Measurements from ENCODE around the gene ARVCF.

Gene ARVCF

DNA sequence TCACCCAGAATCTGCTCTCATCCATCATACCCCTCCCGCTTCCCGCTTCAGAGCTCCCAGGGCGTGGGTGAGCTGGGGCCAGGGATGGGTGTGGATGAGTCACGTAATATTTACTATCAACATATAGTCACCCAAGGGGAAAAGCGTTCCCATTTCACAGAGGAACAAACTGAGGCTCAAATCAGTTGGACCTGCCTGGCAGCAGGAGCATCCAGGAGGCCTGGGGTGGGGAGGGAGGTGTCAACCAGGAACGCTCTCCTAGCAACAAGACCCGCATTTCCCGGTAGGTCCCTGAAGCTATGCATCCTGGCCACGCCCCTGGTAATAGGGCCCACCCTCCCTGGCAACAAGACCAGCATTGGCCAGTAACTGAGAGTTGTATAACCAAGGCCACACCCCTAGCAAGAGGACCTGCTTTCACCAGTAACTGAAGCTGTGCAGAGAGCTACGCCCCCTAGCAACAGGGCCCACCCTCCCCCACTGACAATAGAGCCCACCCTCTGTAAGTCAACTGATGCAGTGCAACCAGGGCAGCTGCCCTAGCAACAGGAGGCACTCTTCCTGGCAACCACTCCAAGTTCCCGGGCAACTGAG, 42.3 kb downstream of the ARVCF start:
- no peak for TF ChIP-seq PAX5 (IDR thresholded peaks at IDR 0.05; ENCODE audit: insufficient read depth, low read length, severe bottlenecking)
- no peak for TF ChIP-seq POLR2AphosphoS5 (IDR thresholded peaks at IDR 0.05; ENCODE audit: low read depth, low read length)
- TF ChIP-seq TAF1 (IDR thresholded peaks at IDR 0.05; ENCODE audit: low read depth, low read length), result no peak
- no peak for TF ChIP-seq SPI1 (IDR thresholded peaks at IDR 0.05; ENCODE audit: low read depth, low read length)
- DNase-seq (ENCODE audit: insufficient read length, low spot score) (peak; percentile 91), FAIRE-seq (peak; percentile 90)

DNA sequence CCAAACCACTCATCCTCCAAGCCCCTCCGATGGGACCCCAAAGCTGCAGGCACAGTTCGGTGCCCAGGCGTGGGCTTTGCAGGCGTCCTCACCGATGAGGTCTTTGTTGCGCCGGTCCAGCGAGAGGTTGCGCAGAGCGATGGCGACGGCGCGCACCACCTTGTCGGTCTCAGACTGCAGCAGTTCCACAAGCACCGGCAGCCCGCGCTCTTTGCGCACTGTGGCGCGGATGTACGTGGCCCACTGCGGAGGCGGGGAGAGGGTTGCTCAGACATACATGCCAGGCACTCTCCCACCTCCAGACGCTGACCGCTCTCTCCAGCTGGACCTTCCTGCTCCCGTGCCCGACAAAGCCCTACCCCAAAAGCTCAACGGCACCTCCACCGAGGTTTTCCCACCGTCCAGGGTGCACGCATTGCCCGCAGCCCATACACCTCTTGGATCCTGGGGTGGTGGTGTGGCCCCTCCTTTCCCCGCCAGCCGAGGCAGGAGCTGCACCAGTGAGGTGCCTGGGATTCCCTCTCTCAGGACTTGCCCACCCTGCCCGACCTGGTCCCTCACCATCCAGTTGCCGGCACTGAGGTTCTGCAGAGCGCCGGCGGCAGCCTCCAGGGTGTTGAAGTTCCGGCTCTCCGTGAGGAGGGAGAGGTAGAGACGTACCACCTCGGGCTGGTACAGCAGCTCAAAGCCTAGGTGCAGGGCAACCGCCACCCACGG, 42.9 kb downstream of the ARVCF start:
- FAIRE-seq (no peak), DNase-seq (ENCODE audit: insufficient read length, low spot score) (no peak)
- TF ChIP-seq POLR2AphosphoS5 (IDR thresholded peaks at IDR 0.05; ENCODE audit: low read depth, low read length), result no peak
- no peak for TF ChIP-seq TAF1 (IDR thresholded peaks at IDR 0.05; ENCODE audit: low read depth, low read length)
- TF ChIP-seq PAX5 (IDR thresholded peaks at IDR 0.05; ENCODE audit: insufficient read depth, low read length, severe bottlenecking), result no peak
- no peak for TF ChIP-seq POU2F2 (IDR thresholded peaks at IDR 0.05; ENCODE audit: low read depth, low read length)
- TF ChIP-seq POLR2A (IDR thresholded peaks at IDR 0.05; ENCODE audit: low read depth, low read length), result no peak
- TF ChIP-seq SPI1 (IDR thresholded peaks at IDR 0.05; ENCODE audit: low read depth, low read length), result no peak

DNA sequence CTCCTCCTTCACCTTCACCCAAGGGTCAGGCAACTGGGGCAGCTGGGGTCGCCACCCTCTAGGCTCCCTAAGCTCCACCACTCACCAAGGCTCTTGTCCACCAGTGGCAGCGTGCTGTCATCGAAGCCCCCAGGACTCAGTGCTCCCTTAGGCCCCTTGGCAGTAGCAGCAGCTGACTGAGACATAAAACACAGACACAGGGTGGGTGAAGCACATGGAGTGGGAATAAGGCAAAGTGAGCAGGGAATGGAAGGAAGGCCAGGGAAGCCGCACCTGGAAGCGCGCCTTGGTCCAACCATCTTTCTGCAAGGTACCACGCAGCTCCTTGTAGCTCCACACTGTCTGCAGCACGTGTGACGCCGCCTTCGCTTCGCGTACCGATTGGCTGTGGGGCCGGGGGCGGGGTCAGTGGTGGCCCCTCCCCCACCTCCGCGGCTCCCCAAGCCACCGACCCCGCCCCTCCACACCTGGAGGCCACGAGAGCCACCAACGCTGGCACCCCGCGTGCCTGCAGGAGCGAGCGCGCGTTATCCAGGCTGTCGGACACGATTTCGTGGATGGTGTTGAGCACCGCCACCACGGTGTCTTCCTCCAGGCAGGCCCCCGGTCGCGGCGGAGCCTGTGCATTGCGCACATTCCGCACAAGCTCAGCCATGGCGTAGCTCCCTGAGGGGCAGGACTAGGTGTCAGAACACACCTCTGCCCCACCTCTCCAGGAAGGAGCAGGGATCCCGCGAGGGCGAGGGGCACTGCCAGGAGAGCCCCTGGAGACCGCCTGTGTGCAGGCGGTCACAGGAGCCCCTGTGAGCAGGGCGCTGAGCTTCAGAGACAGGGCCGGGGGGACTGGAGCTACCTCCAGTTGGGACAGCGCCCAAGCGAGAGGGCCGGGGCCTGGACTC, 43.7 kb downstream of the ARVCF start:
- TF ChIP-seq POLR2A (IDR thresholded peaks at IDR 0.05; ENCODE audit: low read depth, low read length) (no peak), POLR2AphosphoS5 (IDR thresholded peaks at IDR 0.05; ENCODE audit: low read depth, low read length) (no peak), SPI1 (IDR thresholded peaks at IDR 0.05; ENCODE audit: low read depth, low read length) (no peak), PAX5 (IDR thresholded peaks at IDR 0.05; ENCODE audit: insufficient read depth, low read length, severe bottlenecking) (no peak), POU2F2 (IDR thresholded peaks at IDR 0.05; ENCODE audit: low read depth, low read length) (no peak), TAF1 (IDR thresholded peaks at IDR 0.05; ENCODE audit: low read depth, low read length) (no peak)
- no peak for FAIRE-seq

DNA sequence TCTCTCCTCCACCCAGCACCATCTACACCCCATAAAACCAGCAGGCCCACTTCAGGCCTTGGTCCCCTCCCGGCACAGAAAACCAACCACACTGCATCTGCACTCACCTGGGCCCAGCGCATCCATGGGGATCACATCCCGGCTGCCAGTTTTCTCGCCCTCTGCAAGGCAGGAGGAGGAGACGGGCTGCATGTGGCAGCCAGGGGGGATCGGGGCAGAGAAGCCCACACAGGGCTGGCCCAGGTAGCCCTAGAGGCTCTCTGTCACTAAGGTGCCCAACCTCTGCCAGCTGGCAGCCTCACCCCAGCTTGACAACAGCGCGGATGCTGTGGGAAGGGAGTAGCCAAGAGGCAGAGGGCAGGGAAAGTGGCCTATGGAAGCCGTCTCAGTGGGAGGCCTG, 44.4 kb downstream of the ARVCF start:
- FAIRE-seq, result no peak
- TF ChIP-seq PAX5 (IDR thresholded peaks at IDR 0.05; ENCODE audit: insufficient read depth, low read length, severe bottlenecking) (no peak), POU2F2 (IDR thresholded peaks at IDR 0.05; ENCODE audit: low read depth, low read length) (no peak), SPI1 (IDR thresholded peaks at IDR 0.05; ENCODE audit: low read depth, low read length) (no peak), POLR2A (IDR thresholded peaks at IDR 0.05; ENCODE audit: low read depth, low read length) (no peak), TAF1 (IDR thresholded peaks at IDR 0.05; ENCODE audit: low read depth, low read length) (no peak), POLR2AphosphoS5 (IDR thresholded peaks at IDR 0.05; ENCODE audit: low read depth, low read length) (no peak)

More for the DNA sequence above, 43.7 kb downstream of the ARVCF start:
- no peak for DNase-seq (ENCODE audit: insufficient read length, low spot score)

DNA sequence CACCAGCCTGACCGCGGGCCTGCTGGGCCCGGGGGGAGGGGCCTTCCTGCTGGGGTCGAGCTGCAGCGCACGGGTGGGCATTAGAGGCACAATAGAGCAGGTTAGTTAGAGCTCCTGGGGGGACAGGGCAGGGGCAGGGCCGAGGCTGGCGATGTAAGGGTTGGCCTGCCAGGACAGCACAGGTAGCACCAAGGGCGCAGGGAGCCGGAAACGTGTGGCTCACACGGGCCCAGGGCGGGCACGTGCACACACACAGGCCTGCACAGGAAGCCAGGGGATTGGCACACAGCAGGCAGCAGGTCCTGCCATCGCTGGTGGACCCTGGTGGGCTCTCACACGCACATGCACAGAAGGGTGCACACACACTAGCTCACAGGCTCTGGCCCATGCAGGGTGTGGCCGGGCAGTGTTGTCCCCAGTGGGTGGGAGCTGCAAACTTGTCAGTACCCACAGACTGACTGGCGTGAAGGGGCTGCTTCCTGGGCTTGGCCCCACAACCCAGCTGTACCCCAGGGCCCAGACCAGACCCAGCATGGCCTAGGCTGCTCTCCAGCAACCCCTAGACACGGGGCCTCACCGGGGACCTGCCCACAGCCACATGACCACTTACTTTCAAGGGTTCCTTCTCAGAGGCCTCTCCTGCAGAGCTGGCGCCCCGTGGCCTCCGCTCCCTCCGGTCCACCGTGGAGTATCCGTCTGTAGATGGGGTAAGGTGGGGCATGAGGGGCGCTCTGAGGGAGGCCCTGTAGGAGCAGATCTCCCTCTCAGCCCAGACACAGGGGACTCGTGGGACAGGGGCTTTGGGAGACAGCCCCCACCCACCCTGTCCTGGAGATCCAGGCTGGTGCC, 45.1 kb downstream of the ARVCF start:
- TF ChIP-seq POLR2AphosphoS5 (IDR thresholded peaks at IDR 0.05; ENCODE audit: low read depth, low read length), result no peak
- TF ChIP-seq SPI1 (IDR thresholded peaks at IDR 0.05; ENCODE audit: low read depth, low read length), result no peak
- TF ChIP-seq PAX5 (IDR thresholded peaks at IDR 0.05; ENCODE audit: insufficient read depth, low read length, severe bottlenecking), result no peak
- TF ChIP-seq POLR2A (IDR thresholded peaks at IDR 0.05; ENCODE audit: low read depth, low read length), result no peak
- no peak for TF ChIP-seq TAF1 (IDR thresholded peaks at IDR 0.05; ENCODE audit: low read depth, low read length)
- no peak for TF ChIP-seq POU2F2 (IDR thresholded peaks at IDR 0.05; ENCODE audit: low read depth, low read length)
- no peak for FAIRE-seq
- no peak for DNase-seq (ENCODE audit: insufficient read length, low spot score)

More for the DNA sequence above, 44.4 kb downstream of the ARVCF start:
- no peak for DNase-seq (ENCODE audit: insufficient read length, low spot score)

DNA sequence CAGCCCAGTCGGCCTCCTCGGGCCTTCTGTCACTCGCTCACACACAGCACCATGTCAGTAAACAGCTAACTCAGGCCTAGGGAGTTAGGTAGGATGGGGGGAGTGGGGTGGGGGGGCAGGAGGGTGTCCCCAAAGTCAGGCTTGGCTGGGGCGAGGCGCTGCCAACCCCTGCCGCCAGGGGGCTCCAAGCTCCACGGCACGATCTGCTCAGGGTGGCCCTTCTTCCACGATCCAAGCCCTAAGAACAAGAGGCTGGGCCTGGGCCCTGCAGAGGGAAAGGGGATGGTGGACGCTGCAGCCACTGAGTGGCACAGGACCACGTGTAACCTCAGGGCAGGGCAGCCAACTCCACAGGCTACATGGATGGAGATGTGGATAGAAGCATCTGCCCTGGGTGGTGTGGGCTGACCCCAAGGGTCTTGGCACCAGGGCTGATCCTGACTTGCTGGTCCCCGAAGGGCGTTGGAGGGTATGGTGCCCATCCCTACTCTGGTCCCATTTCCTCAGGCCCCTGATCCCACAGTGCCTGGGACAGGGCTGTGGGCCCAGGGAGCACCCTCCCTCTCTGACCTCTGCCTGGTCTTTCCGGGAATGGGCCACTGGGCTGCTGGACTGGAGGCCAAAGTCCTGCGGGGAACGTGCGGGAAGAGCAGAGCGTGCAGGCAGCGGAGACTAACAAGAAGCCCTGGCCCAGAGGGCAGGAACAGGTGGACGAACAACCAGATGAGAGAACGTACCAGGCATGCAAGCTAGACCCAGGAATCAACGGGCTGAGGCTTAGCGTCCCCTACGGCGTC, 45.9 kb downstream of the ARVCF start:
- FAIRE-seq (peak; percentile 89), DNase-seq (ENCODE audit: insufficient read length, low spot score) (peak; percentile 94)
- TF ChIP-seq POLR2A (IDR thresholded peaks at IDR 0.05; ENCODE audit: low read depth, low read length) (no peak), TAF1 (IDR thresholded peaks at IDR 0.05; ENCODE audit: low read depth, low read length) (no peak), SPI1 (IDR thresholded peaks at IDR 0.05; ENCODE audit: low read depth, low read length) (no peak), POLR2AphosphoS5 (IDR thresholded peaks at IDR 0.05; ENCODE audit: low read depth, low read length) (no peak), PAX5 (IDR thresholded peaks at IDR 0.05; ENCODE audit: insufficient read depth, low read length, severe bottlenecking) (no peak), POU2F2 (IDR thresholded peaks at IDR 0.05; ENCODE audit: low read depth, low read length) (no peak)

DNA sequence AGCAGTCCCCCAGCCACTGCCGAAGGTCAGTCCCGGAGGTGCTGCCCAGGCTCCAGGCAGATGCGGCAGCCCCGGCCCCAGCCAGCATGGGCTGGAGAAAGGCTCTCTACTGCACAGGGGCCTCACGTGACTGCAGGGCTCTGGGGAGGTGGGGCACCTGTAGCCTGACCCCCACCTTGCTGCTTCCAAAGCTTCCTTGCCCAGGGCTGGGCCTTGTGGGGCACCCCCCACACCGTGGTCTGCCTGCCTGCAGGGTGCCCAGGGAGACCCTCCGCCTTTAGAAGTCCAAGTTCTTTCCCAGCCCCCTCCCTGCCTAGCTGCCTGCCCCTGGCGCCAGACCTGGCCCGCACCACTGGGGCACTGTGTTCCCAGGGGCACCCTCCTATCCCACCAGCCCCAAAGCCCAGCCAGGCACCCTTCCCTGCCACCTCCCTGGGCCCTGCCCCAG, 46.6 kb downstream of the ARVCF start:
- no peak for FAIRE-seq
- TF ChIP-seq SPI1 (IDR thresholded peaks at IDR 0.05; ENCODE audit: low read depth, low read length) (no peak), TAF1 (IDR thresholded peaks at IDR 0.05; ENCODE audit: low read depth, low read length) (no peak), PAX5 (IDR thresholded peaks at IDR 0.05; ENCODE audit: insufficient read depth, low read length, severe bottlenecking) (no peak), POLR2A (IDR thresholded peaks at IDR 0.05; ENCODE audit: low read depth, low read length) (no peak), POLR2AphosphoS5 (IDR thresholded peaks at IDR 0.05; ENCODE audit: low read depth, low read length) (no peak), POU2F2 (IDR thresholded peaks at IDR 0.05; ENCODE audit: low read depth, low read length) (no peak)
- DNase-seq (ENCODE audit: insufficient read length, low spot score), result no peak
